GM18511 (cell line): ENCODE data around the gene MPIG6B.

Source experiments
- ATAC-seq: cut with Tn5 transposase; IDR thresholded peaks from one replicate; pipeline ENCODE4 v1.9.1; 2021; ENCODE audit warnings: mild to moderate bottlenecking, moderate library complexity; ENCODE audit not compliant: unreplicated experiment

The MPIG6B gene

DNA sequence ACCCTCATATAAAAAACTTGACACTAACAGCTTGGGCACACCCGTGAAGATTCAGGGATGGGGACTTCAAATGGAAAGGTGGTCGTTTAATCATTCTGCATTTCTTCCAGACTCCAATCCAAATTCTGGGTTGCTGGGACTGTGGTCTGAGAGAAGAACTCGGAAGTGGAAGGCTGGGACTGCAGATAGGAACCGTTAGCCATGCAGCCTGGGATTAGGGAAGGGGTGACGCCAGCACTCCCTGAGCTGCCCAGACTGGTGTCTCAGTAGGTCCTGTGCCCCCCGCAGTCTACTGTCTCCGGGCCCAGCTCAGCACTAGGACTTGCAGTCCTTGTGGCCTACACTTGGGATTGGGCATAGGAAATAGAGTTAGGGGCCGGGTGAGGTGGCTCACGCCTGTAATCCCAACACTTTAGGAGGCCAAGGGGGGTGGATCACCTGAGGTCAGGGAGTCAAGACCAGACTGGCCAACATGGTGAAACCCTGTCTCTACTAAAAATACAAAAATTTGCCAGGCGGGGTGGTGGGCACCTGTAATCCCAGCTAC, 13.7 kb downstream of the MPIG6B start:
- no peak for ATAC-seq

GRCh38 chr6:31737315-31737990, 14.3 kb downstream of the MPIG6B start:
- ATAC-seq, result no peak

DNA sequence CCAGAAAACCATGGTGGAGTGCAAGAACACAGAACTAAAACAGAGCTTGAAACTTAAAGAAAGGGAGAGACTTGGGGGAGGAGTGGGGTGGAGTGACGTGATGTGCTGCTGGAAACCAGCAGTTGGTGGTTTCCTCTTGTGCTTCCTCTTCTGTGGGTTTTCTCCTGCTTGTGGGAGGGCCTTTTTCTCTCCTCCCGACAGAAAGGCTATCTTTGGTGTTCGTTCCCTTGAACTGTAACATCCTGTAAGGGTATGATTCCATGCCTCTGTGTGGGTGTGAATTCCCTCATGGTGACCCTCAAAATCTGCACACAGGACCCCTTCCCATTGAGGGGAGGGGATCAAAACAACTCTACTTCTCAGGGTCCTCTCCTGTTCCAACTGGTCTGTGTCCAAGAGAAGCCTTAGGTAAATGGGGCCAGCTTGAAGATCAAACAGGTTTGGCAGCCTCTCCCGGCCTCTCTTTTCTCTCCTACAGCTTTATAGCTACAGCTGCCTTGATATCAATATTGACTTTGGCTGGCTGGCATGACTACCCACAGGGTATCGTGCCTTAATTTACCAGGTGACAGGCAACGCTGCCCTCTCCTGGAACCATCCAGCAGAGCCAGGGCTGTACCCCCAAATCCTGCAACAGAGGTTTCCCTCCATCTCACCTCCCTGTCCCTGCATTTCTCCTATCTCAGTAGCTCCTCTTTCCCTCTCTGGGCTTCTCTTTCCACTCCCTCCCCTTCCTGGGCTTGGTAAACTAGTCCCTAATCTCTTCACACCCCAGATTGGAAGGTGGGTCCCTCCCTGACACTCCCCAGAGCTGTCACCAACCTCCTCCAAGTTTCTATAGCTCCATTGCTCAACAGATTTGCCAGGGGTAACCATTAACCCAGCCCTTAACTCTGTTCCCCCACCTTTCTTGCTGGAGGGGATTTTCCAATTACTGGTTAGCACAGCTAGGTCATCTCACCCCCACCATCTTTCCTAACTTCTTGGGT, 15.1 kb downstream of the MPIG6B start:
- no peak for ATAC-seq

DNA sequence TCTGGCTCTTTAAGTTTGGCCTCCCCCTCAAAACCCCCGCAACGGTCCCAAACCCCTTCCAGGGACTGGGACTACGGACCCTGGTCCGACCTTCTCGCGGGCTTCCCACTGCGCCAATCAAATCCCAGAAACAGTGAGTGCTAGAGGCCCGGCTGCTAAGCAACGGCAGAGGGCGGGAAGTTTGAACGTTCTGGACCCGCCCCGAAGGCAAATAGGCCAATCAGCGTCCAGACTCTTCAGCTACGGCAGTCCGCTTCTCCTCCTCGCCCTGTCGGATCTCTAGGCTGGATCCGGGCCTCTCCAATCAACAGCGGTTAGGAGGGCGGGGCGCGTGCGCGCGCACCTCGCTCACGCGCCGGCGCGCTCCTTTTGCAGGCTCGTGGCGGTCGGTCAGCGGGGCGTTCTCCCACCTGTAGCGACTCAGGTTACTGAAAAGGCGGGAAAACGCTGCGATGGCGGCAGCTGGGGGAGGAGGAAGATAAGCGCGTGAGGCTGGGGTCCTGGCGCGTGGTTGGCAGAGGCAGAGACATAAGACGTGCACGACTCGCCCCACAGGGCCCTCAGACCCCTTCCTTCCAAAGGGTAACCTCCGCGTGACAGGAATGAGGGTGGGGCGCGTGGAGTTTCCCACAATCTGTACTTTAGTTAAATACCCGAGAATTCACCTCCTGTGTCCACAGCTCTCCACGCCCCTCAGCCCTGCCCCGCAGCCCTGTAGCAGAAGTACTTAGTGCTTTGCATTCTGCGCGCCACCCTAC, 16.6 kb downstream of the MPIG6B start, which contains the start of gene MSH5:
Gene MSH5 (plus strand): TSS at position 367 of the 758 bp plus-strand sequence. CDS start 462 bp downstream, outside the sequence.
- peak; percentile 71 for ATAC-seq

DNA sequence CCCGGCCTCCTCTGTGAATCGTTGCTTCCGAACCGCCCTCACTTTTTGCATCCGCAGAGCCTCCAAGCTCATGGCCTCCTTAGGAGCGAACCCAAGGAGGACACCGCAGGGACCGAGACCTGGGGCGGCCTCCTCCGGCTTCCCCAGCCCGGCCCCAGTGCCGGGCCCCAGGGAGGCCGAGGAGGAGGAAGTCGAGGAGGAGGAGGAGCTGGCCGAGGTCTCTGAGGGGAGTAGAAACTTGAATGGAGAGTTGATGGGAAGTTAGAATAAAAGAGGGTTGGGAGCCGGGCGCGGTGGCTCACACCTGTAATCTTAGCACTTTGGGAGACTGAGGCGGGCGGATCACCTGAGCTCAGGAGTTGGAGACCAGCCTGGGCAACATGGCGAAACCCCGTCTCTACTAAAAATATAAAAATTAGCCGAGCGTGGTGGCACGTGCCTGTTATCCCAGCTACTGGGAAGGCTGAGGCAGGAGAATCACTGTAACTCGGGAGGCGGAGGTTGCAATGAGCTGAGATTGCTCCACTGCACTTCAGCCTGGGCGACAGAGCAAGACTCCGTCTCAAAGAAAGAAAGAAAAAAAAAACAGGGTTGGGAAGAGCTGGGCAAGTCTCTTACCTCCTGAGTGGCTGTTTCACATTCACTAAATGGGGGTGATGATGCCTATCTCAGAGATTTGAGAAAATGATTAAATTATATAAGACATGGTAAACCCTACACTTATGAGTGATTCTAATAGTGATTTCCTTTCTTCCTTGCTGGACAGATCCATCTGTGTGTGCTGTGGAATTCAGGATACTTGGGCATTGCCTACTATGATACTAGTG, 17.4 kb downstream of the MPIG6B start:
- no peak for ATAC-seq

- ATAC-seq, result no peak
These were observed 18.6 kb downstream of the MPIG6B start for GRCh38 chr6:31741815-31742214.

- no peak for ATAC-seq
These were observed 19.7 kb downstream of the MPIG6B start for GRCh38 chr6:31742894-31743293.

DNA sequence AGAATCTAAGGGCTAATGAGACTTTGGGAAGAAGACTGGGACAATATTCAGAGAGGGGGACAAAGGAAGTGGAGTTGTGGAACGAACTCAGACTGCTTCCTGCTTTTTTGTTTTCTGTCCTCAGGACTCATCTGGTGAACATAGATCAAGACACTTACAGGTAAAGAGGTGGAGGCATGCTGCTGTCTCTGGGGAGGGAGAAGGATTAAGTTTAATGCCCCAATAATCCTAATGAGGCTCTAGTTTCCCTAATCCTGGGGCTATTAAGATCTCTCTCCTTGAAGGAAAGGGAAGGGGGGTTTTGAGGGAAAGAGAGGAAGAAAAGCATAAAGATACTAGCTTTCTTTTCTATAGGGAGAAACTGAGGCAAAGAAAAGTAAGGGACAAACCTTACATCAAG, 21.2 kb downstream of the MPIG6B start:
- no peak for ATAC-seq

DNA sequence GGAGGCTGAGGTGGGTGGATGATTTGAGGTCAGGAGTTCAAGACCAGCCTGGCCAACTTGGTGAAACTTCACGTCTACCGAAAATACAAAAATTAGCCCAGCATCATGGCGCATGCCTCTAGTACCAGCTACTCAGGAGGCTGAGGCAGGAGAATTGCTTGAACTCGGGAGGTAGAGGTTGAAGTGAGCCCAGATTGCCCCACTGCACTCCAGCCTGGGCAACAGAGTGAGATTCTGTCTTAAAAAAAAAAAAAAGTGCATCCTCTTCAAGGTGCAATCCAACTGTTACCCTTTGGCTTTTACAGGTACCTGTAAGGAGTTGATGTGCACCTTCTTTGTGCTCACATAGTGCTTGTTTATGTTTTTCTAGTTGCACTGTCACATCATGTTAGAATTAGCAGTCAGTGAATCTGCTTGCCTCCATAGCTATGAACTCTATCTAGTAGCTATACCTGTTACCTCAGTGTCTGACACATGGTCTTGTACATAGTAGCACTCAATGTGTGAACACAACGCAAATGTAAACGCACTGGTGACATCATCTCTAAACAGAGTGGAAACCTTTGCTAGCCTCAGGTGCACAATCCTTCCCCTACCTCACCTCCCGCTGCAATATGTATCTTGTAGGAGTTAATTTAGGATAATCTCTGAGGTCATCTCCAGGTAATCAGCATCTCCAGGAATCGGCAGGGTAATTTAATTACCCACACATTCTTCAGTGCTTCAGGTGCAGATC, 26.3 kb downstream of the MPIG6B start:
- ATAC-seq, result no peak

- ATAC-seq, result no peak
These were observed 27.3 kb downstream of the MPIG6B start for GRCh38 chr6:31750411-31751022.

- ATAC-seq, result no peak
These were observed 29.7 kb downstream of the MPIG6B start for GRCh38 chr6:31752739-31753319.

DNA sequence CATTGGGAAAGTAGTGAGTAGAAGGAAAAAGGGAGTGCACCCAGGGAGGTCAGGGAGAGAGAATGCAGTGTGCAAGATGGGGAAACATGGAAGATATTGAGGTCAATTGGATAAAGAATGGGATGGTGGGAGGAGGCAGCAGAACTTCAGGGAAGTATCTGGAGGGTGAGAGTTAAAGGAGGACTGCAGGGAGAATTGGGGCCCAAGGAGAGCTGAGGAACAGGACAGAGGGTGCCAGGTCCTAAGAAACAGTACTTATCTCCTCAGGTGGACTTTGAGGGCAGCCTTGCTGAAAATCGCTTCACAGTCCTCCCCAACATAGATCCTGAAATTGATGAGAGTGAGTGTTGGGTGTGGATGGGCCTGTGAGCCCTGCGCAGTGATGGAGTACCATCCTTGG, 35.1 kb downstream of the MPIG6B start:
- ATAC-seq, result no peak

- ATAC-seq, result no peak
These were observed 37.6 kb downstream of the MPIG6B start for GRCh38 chr6:31760790-31761189.

- no peak for ATAC-seq
These were observed 38.2 kb downstream of the MPIG6B start for GRCh38 chr6:31761343-31761742.

DNA sequence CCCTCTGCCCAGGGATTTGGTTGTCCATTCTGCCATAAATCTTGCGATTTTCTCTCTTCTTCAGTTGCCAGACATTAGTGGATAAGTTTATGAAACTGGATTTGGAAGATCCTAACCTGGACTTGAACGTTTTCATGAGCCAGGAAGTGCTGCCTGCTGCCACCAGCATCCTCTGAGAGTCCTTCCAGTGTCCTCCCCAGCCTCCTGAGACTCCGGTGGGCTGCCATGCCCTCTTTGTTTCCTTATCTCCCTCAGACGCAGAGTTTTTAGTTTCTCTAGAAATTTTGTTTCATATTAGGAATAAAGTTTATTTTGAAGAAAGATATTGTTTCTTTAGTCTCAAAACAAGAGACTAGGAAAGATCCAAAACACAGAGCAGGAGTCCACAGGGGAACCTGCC, 39.2 kb downstream of the MPIG6B start, which contains the start of gene SAPCD1:
Gene SAPCD1 (plus strand): TSS at position 301 of the 400 bp plus-strand sequence. CDS start 399 bp downstream, outside the sequence.
- no peak for ATAC-seq

- no peak for ATAC-seq
These were observed 39.9 kb downstream of the MPIG6B start for GRCh38 chr6:31762878-31763618.

- no peak for ATAC-seq
These were observed 40.4 kb downstream of the MPIG6B start for GRCh38 chr6:31763619-31763940.

GRCh38 chr6:31764198-31764597, 41.0 kb downstream of the MPIG6B start:
- no peak for ATAC-seq
